HG02885 (cell line): ENCODE data around the gene ABHD10.

Experiments used
- ATAC-seq: cut with Tn5 transposase; IDR thresholded peaks from one replicate; pipeline ENCODE4 v1.9.1; 2021; ENCODE audit warnings: mild to moderate bottlenecking; ENCODE audit not compliant: unreplicated experiment, poor library complexity

Gene ABHD10

DNA sequence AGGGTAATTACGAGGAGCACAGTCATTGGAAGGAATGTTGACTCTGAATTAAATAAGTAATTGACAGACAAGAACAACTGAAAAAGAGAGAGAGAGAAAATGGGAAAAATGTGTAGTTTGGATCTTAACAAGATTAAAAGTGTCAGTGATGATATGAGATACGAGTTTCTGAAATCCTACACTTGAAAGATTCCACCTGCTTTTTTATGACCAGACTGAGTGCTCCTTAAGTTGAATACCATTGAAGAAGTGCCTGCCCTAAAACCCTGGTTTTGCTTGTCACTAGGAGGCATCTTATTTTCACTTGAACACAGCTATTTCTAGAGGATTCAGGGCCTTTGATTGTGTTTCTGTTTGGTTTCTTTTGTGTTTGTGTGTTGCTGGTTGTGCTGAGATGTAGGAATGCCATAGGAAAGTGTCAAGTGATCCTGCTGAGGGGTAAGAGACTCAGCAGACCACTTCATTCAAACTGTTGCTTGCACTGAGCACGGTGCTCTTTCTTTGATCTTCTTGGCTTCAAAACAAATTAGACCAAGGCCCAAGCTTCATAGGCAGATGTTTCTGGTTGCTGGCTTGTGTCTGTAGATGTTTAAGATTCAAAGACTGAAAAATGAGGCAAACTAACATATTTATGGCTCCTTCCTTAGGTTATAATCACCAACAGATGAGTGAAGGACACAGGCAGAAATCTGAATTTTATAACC is 17.2 kb upstream of the ABHD10 start:
- ATAC-seq: no peak

DNA sequence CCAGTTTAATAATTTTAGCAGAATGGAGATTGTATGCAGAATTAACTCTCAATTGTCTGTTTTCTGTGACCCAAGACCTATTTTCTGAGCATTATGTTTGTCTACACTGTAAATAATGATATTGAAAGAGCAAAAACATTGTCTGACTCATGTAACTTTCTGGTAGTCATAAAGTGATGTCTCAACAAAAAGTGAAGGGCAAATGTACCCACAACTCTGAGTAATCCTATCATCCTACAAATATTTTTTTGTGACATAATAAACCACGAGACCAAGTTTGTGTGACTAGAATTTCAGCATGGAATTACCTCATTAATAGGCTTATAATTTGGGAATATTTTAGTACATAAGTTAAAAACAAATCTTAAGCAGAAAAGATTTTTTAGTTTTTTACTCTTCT is 15.4 kb upstream of the ABHD10 start:
- ATAC-seq: no peak

DNA sequence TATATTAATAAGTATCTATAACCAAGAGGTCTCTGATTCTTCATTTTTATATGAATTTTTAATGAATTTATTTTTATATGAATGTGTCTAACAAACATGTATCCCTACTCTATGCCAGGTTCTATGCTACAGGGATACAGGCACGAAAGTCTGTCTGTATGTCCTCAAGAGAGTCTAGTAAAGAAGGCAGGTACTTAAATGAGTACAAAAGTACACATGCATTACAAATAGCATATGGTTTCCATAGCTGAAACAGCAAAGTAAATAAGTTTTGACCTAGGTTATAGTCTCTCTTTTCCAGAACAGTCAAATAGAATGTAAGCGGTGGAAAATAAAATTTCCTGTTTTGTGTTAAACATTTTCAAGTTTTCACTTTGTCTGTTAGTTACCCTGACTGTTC is 13.3 kb upstream of the ABHD10 start:
- no peak for ATAC-seq

DNA sequence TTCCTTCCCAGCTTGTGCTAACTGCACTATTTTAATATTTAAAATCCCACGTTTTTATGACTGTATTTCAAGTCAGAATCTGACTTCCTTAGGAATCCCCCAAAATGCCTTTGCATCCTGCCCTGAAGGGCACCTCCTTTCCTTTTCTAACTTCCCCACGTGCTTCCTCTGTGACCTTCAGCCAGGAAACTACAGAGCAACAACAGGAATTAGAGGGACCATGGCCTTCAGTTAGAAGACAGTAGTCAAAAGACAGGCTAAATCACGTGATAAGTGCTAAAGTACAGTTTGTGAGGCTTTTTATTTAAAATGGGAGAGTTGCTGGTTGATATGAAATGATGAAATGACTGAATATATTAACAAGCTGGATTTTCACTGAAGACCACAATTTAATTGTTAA is 11.8 kb upstream of the ABHD10 start:
- no peak for ATAC-seq

DNA sequence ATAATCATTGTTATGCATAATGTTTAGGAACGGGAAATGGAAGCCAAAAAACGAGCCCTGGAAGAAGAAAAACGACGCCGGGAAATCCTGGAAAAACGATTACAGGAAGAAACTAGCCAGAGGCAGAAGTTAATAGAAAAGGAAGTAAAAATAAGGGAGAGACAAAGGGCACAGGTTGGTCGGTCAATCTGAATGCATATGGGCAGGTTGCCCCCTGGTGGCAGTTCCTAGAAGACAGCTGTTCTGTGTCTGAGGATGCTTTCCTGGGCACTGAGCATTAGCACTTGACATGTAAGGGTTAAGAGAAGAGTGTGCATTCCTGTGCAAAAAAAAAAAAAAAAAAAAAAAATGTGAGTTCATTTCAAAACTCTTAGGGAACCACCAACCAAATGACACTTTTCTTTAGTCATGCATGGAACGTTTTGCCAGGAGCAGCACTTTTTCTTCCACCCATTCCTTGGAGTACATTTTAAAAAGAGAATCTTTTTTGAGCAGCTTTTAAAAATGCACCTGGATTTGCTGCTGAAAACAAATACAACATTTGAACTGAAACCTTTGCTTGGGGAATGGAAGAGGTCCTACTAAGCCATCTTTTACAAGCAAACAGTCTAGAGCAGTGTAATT is 11.1 kb upstream of the ABHD10 start:
- peak; percentile 99 for ATAC-seq

- no peak for ATAC-seq
These were observed 10.3 kb upstream of the ABHD10 start for GRCh38 chr3:111968319-111969054.

DNA sequence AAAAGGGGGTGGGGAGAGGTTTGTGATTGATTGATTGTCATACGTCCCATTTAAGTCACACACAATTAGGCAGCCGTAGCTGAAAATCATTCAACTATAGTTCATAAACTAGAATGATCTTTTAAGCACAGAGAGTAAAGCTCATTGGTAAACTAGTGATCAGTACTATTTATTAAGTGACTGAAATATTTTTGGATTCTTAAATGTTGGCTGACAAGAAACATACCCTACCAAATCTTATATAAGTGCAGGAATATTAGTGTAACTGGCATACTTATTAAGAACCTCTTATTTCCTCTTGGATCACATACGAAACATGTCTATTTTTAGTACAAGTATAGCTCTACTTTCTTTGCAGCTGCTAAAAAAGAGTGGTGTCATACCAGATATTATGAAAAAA is 8.4 kb upstream of the ABHD10 start:
- ATAC-seq: no peak

GRCh38 chr3:111971533-111972130 is 7.2 kb upstream of the ABHD10 start:
- no peak for ATAC-seq

GRCh38 chr3:111972891-111973290 is 5.9 kb upstream of the ABHD10 start:
- no peak for ATAC-seq

DNA sequence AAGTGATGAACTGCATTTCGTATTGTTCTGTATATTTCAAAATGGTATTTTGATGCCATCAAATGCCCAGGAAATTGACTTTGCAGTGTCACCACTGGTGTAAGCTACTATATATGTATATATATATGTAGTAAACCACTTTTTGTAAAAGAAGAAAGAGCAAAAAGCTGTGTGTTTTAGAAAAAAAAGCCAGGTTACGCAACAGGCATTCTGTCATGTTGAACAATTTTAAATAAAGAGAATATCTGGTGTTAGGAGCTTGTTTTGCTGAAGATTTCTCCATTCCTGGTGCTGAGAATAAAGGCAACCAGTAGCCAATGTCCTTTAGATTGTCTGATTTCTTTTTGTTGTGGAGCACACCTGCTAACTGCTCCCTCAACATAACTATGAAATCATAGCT is 3.7 kb upstream of the ABHD10 start:
- ATAC-seq: no peak

- no peak for ATAC-seq
These were observed 2.6 kb upstream of the ABHD10 start for GRCh38 chr3:111976254-111976653.

- ATAC-seq: peak; percentile 50
These were observed 710 bp downstream of the ABHD10 start for GRCh38 chr3:111979434-111980038.

- no peak for ATAC-seq
These were observed 2.1 kb downstream of the ABHD10 start for GRCh38 chr3:111980716-111981456.

- no peak for ATAC-seq
These were observed 2.6 kb downstream of the ABHD10 start for GRCh38 chr3:111981457-111981763.

GRCh38 chr3:111984636-111985298 is 5.9 kb downstream of the ABHD10 start:
- no peak for ATAC-seq

DNA sequence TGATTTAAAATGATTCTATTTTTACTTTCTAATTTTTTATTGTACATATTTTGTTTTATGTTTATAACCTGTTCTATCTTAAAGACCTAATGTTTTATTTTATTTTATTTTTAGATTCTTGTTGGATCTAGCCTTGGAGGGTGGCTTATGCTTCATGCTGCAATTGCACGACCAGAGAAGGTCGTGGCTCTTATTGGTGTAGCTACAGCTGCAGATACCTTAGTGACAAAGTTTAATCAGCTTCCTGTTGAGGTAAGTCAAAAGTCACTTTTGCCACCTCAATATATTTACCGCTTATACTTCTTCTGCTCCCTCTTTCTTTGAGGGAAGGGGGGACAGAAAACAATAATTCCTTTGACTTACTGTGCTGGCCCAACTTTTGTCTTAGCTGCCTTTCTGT is 8.0 kb downstream of the ABHD10 start:
- ATAC-seq: no peak

- ATAC-seq: peak; percentile 98
These were observed 10.3 kb downstream of the ABHD10 start for GRCh38 chr3:111989061-111989678.

- ATAC-seq: no peak
These were observed 14.2 kb downstream of the ABHD10 start for GRCh38 chr3:111993038-111993437.
